B cell (primary cell): ENCODE results near the gene RCN1.

Experiments used
- CTCF ChIP-seq: fragments of 200-600 bp; IDR thresholded peaks from one replicate; pipeline ENCODE4 v1.8.0; 2022; ENCODE audit warnings: antibody characterized with exemption, mild to moderate bottlenecking
- EZH2 ChIP-seq: IDR thresholded peaks from 2 replicates; pipeline ENCODE4 v1.6.1; 2012; ENCODE audit warnings: borderline replicate concordance, low read depth, mild to moderate bottlenecking, moderate library complexity, low read length; ENCODE audit not compliant: insufficient read depth, poor library complexity, severe bottlenecking

- no peak for TF ChIP-seq EZH2
- TF ChIP-seq CTCF, result no peak
Observed at GRCh38 chr11:32152216-32152615, 61.3 kb downstream of the RCN1 start.
